HG02759 (cell line): ENCODE data around the gene WSCD2.

Experiments used
- ATAC-seq: cut with Tn5 transposase; IDR thresholded peaks from one replicate; pipeline ENCODE4 v1.9.1; 2021; ENCODE audit warnings: mild to moderate bottlenecking, moderate library complexity; ENCODE audit not compliant: unreplicated experiment

Gene WSCD2

DNA sequence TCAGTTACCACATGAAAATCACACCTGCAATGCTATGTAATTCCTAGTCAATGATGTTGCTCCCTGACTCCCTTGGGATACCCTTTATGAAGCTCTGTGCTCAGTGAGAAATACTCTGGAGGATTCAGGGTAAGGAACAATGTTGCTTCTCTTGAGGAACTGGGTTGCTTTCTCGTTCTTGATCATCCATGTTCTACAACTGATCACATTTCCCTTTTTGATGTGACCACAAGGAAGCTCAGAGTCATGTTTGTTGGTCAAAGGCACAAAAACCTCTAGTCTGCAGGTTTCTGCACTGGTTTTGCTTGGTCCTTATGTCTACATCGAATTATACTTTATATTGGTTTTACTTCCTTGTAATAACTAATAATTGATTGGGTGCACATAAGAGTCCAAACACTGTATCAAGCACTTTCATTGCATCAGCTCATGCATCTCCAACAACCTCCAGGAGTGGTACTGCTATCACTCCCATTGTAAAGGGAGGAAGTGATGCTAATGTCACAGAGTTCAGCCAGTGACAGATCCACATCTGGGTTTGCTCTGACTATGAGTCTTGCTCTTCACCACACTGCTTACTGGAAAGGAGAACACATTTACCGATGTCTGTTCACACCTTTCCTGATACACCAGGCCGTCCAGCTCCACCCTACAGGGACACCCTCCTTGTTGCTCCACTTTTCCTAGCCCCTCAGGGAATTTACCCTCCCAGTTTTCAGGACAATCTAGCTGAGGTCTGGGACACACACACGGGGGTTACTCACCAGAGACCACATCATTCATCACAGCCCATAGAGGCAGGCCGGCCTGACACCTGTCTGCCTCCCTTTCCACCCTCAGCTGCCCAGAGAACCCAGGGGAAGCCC is 169.0 kb downstream of the WSCD2 start:
- ATAC-seq: no peak

DNA sequence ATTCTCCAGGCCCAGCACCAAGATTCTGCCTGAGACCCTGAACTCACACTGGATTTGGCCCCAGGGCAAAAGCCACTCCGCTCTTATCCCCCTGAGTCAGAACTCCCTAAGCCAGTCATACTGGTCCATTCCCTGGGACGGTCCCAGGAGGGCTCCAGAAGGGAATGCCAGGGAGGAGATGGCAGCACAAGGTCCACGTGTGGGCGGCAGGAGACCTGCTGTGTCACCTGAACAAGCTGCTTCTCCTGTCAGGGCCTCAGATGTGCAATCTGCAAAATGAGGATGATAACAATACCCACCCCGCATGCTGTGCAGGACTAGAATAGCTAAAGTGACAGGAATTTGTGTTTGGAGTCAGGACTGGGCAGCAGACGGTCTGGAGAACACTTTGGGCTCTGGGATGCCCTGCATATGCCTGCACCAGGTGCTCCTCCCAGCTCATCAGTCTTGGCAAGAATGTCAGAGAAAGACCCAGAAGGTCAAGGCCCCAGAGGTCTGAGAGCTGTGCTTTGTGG is 169.7 kb downstream of the WSCD2 start:
- no peak for ATAC-seq

DNA sequence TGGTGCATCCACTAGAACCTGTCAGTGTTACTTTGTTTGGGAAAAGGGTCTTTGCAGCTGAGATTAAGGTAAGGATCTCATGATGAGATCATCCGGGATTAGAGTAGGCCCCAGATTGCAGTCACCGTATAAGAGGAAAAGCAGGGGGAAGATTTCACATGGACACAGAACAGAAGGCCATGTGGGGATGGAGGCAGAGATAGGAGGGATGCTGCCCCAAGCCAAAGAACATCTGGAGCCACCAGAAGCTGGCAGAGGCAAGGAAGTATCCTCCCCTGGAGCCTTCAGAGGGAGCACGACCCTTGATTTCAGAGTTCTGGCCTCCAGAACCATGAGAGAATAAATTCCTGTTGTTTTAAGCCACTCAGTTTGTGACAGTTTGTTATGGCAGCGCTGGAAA is 170.4 kb downstream of the WSCD2 start:
- ATAC-seq: no peak
